GM19468 (cell line): ENCODE measurements around the gene GUCY2D.
"Not testable (repeated sequence)": the region's sequence is repeated elsewhere in the genome, so short reads cannot be mapped to it uniquely, and the experiment has no call there.

Experiments
- ATAC-seq: cut with Tn5 transposase; IDR thresholded peaks from one replicate; pipeline ENCODE4 v1.9.1; 2021; ENCODE audit warnings: mild to moderate bottlenecking, moderate library complexity, moderate number of reproducible peaks; ENCODE audit not compliant: unreplicated experiment; ENCODE audit errors: extremely low read depth

Gene GUCY2D

GRCh38 chr17:8061851-8062250, 59.4 kb downstream of the GUCY2D start:
- ATAC-seq, result not testable (repeated sequence)

GRCh38 chr17:8062435-8062806, 60.0 kb downstream of the GUCY2D start:
- ATAC-seq, result no peak

GRCh38 chr17:8062807-8063483, 60.5 kb downstream of the GUCY2D start:
- no peak for ATAC-seq

- no peak for ATAC-seq
Measured at GRCh38 chr17:8063761-8064534, 61.5 kb downstream of the GUCY2D start.

- ATAC-seq, result no peak
Measured at GRCh38 chr17:8064561-8065019, 62.2 kb downstream of the GUCY2D start.

- no peak for ATAC-seq
Measured at GRCh38 chr17:8066841-8067775, 64.7 kb downstream of the GUCY2D start.

GRCh38 chr17:8067806-8068205, 65.4 kb downstream of the GUCY2D start:
- no peak for ATAC-seq

GRCh38 chr17:8068736-8069586, 66.5 kb downstream of the GUCY2D start:
- no peak for ATAC-seq

- no peak for ATAC-seq
Measured at GRCh38 chr17:8069587-8069860, 67.1 kb downstream of the GUCY2D start.
